ENCODE data around the gene TM9SF2. TPM values are rescaled to one million over a fixed set of nuclear protein-coding genes. Genes with fewer than 3 reads are reported as not detected.
"Not testable (repeated sequence)": the region's sequence is repeated elsewhere in the genome, so short reads cannot be mapped to it uniquely, and the experiment has no call there.

The TM9SF2 gene
- polyA plus RNA-seq, 3 donors: 54.0 to 255 (median 218) TPM

- peaks cover 5 to 10% of the 10 kb centered on the region in 2 donors for H3K4me1 ChIP-seq (ENCODE audit: control insufficient read depth in 1 of 2, insufficient read depth in 2 of 2, low read length in 2 of 2)
- 65% methylated on average over 35 of the region's 37 CpGs for WGBS (ENCODE audit: insufficient coverage)
- peaks cover 35 to 46% of the 10 kb centered on the region in 2 donors for H3K36me3 Mint-ChIP-seq
- H3K79me2 ChIP-seq (ENCODE audit: insufficient read depth, low read length): no peaks in the 10 kb centered on the region
- peaks cover 3% of the 10 kb centered on the region for H3K4me1 Mint-ChIP-seq
- H3K4me3 Mint-ChIP-seq: peak overlapping the region in 1 of 2 donors; percentile 75
- H3K27me3 Mint-ChIP-seq (ENCODE audit: low read depth in 3 of 3): peaks cover 0 to 6% (median 2%) of the 10 kb centered on the region in 3 donors
- H3K4me2 ChIP-seq (replicated peaks; ENCODE audit: extremely low read depth, low read length, poor library complexity, severe bottlenecking): peak overlapping the region; percentile 50
- DNase-seq: no peak
- peaks cover 30 to 36% of the 10 kb centered on the region in 2 donors for H3K36me3 ChIP-seq (replicated peaks in 1 of 2; ENCODE audit: control insufficient read depth in 1 of 2, insufficient read depth in 2 of 2, low read length in 2 of 2)
- peak overlapping the region in 1 of 7 donors; percentile 46 for H3K27ac Mint-ChIP-seq
- TF ChIP-seq, protein P1, sequence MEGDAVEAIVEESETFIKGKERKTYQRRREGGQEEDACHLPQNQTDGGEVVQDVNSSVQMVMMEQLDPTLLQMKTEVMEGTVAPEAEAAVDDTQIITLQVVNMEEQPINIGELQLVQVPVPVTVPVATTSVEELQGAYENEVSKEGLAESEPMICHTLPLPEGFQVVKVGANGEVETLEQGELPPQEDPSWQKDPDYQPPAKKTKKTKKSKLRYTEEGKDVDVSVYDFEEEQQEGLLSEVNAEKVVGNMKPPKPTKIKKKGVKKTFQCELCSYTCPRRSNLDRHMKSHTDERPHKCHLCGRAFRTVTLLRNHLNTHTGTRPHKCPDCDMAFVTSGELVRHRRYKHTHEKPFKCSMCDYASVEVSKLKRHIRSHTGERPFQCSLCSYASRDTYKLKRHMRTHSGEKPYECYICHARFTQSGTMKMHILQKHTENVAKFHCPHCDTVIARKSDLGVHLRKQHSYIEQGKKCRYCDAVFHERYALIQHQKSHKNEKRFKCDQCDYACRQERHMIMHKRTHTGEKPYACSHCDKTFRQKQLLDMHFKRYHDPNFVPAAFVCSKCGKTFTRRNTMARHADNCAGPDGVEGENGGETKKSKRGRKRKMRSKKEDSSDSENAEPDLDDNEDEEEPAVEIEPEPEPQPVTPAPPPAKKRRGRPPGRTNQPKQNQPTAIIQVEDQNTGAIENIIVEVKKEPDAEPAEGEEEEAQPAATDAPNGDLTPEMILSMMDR (IDR thresholded peaks at IDR 0.05): no peak
- H4K20me1 ChIP-seq (ENCODE audit: insufficient read depth, low read length): peaks cover 9% of the 10 kb centered on the region
- peak overlapping the region in 1 of 3 experiments; percentile 31 for H3K4me3 ChIP-seq (replicated peaks in 1 of 3; ENCODE audit: low read depth in 2 of 3, low read length in 3 of 3)
- peaks cover 15 to 20% of the 10 kb centered on the region in 2 donors for H3K9me3 ChIP-seq (replicated peaks in 1 of 2; ENCODE audit: control insufficient read depth in 1 of 2, insufficient read depth in 1 of 2, low read length in 2 of 2)
- no peak overlapping the region for H2AFZ ChIP-seq (ENCODE audit: insufficient read depth, low read depth, low read length, poor library complexity, severe bottlenecking)
- no peaks in the 10 kb centered on the region for H3K27me3 ChIP-seq (ENCODE audit: control insufficient read depth in 2 of 2, insufficient read depth in 2 of 2, low read length in 2 of 2)
- no peak overlapping the region for H3K27ac ChIP-seq (ENCODE audit: low read depth in 1 of 2, low read length in 2 of 2)
- peaks cover 9 to 39% (median 22%) of the 10 kb centered on the region in 7 donors for H3K9me3 Mint-ChIP-seq
- intact Hi-C loops (cut with micrococcal nuclease): no loop called here
- H3K9ac ChIP-seq (ENCODE audit: insufficient read depth, low read length, poor library complexity, severe bottlenecking): peak overlapping the region; percentile 1
Measured at GRCh38 chr13:99566125-99567083, 65.1 kb downstream of the TM9SF2 start.

DNA sequence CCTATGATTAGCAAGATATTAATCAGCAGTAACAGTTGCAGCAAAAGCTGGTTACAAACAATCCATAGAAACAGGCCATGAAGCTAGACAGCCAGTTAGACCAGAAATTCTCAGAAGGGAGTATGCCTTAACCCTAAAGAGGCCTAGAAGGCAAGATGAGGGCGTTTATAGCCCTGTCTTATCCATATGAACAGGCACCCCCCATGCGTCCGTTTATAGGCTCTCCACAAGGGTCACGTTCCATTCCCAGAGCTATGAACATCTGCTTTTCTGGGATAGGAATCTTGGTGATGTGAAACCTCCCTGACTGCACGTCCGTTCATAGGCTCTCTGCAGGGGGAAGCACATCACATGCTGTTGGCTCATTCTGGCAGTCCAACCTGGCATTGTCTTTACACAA, 67.6 kb downstream of the TM9SF2 start:
- peaks cover 9 to 39% (median 22%) of the 10 kb centered on the region in 7 donors for H3K9me3 Mint-ChIP-seq
- peak overlapping the region in 1 of 2 donors; percentile 31 for H3K4me3 Mint-ChIP-seq

More for the DNA sequence above, 67.6 kb downstream of the TM9SF2 start:
- H2AFZ ChIP-seq (ENCODE audit: insufficient read depth, low read depth, low read length, poor library complexity, severe bottlenecking); H3K4me1 Mint-ChIP-seq; H3K4me3 ChIP-seq (replicated peaks in 1 of 3; ENCODE audit: low read depth in 2 of 3, low read length in 3 of 3); H3K9ac ChIP-seq (ENCODE audit: insufficient read depth, low read length, poor library complexity, severe bottlenecking); H3K4me1 ChIP-seq (ENCODE audit: control insufficient read depth in 1 of 2, insufficient read depth in 2 of 2, low read length in 2 of 2); H3K79me2 ChIP-seq (ENCODE audit: insufficient read depth, low read length); H3K27ac ChIP-seq (ENCODE audit: low read depth in 1 of 2, low read length in 2 of 2); H3K27me3 ChIP-seq (ENCODE audit: control insufficient read depth in 2 of 2, insufficient read depth in 2 of 2, low read length in 2 of 2); DNase-seq; H4K20me1 ChIP-seq (ENCODE audit: insufficient read depth, low read length); H3K27me3 Mint-ChIP-seq (ENCODE audit: low read depth in 3 of 3); intact Hi-C loops (cut with micrococcal nuclease); H3K4me2 ChIP-seq (replicated peaks; ENCODE audit: extremely low read depth, low read length, poor library complexity, severe bottlenecking): not testable (repeated sequence)
- Histone ChIP-seq H3K9me3 (replicated peaks in 1 of 2; ENCODE audit: control insufficient read depth in 1 of 2, insufficient read depth in 1 of 2, low read length in 2 of 2) (peaks cover 15 to 20% of the 10 kb centered on the region in 2 donors), H3K36me3 (replicated peaks in 1 of 2; ENCODE audit: control insufficient read depth in 1 of 2, insufficient read depth in 2 of 2, low read length in 2 of 2) (peaks cover 6 to 12% of the 10 kb centered on the region in 2 donors)
- WGBS (ENCODE audit: insufficient coverage): no CpG with 5 or more reads among the region's 6 CpGs
- peaks cover 14 to 25% of the 10 kb centered on the region in 2 donors for H3K36me3 Mint-ChIP-seq
- peak overlapping the region in 1 of 7 donors; percentile 82 for H3K27ac Mint-ChIP-seq

Measured in CD14-positive monocyte (primary cell).